ENCODE measurements around the gene RTL1. TPM values are rescaled to one million over a fixed set of nuclear protein-coding genes. Genes with fewer than 3 reads are reported as not detected.

The RTL1 gene
- total RNA-seq, 1 experiment from 2014 or later: not detected

DNA sequence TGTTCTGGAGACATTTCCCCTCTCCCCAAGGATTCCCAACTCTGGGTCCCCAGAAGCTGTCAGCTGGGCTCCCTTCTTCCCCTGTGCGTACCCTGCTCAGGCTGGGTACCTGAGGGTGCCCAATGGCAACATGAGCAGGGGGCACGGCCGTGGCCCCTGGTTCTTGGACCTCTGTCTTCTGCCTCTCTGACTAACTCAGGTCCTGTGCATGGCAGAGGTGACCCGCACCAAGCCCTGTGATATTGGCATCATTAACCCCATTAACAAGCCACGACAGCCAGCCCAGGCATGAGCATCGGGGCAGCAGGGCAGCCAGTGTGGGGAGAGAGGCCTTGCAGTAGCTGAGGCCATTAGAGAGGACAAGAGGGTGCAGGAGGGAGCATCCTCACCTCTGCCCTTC, 28.4 kb downstream of the RTL1 start:
- no peak for DNase-seq
- H3K9me3 ChIP-seq: no peaks in the 10 kb centered on the region
- no peak overlapping the region for H3K4me3 ChIP-seq
- H3K36me3 ChIP-seq: no peaks in the 10 kb centered on the region
- no peaks in the 10 kb centered on the region for H3K27me3 ChIP-seq

DNA sequence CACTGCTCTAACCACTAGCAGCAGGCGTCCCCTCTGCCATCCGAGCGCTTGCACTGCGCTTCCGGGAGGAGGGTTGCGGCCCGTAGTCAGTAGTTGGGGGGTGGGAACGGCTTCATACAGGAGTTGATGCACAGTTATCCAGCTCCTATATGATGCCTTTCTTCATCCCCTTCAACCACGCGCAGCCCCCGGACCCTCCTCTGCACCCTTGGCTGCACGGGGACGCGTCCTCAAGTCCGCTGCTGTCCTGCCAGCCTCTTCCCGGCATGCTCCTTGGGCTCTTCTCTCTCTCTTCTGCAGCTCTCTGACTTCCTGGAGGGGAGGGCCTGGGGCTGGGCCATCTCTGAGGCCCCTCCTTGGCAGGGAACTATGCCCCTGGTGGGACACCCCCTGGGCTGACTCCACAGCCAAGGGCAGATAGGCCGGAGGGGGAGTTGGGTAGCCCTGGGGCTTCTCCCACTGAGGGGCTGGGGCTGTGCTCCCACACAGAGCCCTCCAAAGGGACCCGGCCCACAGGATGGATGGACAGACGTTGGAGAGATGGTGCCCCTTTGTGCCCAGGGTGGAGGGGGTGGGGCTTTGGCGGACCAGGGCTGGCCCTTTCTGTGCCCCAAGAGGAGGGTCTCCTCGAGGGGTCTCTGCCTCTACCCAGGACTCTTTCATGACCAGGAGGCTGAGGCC, 29.0 kb downstream of the RTL1 start:
- Histone ChIP-seq H3K4me3 (no peak overlapping the region), H3K27me3 (no peaks in the 10 kb centered on the region), H3K36me3 (no peaks in the 10 kb centered on the region), H3K9me3 (no peaks in the 10 kb centered on the region)
- no peak for DNase-seq

DNA sequence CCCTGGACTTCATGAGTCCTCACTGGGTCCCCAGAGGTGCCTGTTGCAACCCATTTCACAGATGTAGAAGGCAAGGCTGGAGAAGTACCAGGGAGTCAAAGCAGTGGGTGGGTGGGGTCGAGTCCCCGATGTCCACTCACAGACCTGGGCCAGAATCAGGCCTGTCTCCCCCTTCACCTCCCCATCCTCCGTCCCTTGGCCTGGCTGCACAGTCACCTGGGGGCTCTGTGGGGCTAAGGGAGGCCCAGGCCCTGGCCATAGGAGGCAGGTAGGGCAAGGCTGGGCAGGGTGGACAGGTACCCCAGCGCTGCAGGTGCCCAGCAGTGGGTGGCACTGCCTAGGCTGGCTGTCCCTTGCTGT, 29.5 kb downstream of the RTL1 start:
- Histone ChIP-seq H3K9me3 (no peaks in the 10 kb centered on the region), H3K4me3 (no peak overlapping the region), H3K36me3 (no peaks in the 10 kb centered on the region), H3K27me3 (no peaks in the 10 kb centered on the region)
- no peak for DNase-seq

DNA sequence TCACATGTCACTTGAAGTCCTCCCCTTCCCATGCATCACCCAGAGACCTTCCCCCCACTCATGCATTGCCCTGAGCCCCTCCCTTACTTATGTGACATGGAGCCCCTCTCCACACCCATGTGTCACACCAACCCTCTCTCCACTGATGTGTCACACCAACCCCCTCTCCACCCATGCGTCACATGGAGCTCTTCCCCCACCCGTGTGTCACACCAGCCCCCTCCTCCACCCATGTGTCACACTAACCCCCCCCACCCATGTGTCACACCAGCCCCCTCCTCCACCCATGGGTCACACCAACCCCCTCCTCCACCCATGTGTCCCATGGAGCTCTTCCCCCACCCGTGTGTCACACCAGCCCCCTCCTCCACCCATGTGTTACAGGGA, 30.4 kb downstream of the RTL1 start:
- no peaks in the 10 kb centered on the region for H3K36me3 ChIP-seq
- H3K9me3 ChIP-seq: no peaks in the 10 kb centered on the region
- no peak overlapping the region for H3K4me3 ChIP-seq
- H3K27me3 ChIP-seq: no peaks in the 10 kb centered on the region
- DNase-seq: no peak

DNA sequence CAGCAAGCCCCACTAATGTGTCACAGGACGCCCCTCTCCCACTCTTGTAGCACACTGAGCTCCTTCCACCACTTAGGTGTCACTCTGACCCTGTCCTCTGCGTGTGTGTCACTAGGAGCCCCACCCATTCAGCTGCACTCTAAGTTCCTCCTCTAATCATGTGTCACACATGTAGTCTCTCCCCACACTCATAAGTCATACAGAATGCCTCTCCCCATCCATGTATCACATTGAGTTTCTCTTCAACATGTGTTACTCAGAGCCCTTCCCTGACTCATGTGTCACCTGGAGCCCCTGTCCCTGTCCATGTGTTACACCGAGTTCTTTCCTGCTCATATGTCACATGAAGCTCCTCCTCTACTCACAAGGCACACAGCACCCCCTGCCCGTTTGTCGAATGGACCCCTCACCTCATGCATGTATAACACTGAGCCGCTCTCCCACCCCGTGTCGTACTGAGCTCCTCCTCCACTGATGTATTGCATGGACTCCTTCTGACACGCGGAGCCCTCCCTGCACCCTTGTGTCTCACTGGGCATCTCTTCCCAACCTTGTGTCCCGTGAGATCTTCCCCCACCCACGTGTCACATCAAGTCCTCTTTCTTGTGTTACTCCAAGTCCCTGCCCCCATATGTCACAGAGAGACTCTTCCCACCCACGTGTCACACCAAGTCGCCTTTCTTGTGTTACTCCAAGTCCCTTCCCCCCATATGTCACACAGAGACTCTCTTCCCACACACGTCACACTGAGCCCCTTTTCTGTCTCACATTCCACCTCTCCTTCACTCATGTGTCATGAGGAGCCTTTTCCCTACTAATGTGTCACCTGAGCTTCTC, 31.0 kb downstream of the RTL1 start:
- H3K9me3 ChIP-seq: no peaks in the 10 kb centered on the region
- no peaks in the 10 kb centered on the region for H3K36me3 ChIP-seq
- no peak for DNase-seq
- no peak overlapping the region for H3K4me3 ChIP-seq
- H3K27me3 ChIP-seq: no peaks in the 10 kb centered on the region

DNA sequence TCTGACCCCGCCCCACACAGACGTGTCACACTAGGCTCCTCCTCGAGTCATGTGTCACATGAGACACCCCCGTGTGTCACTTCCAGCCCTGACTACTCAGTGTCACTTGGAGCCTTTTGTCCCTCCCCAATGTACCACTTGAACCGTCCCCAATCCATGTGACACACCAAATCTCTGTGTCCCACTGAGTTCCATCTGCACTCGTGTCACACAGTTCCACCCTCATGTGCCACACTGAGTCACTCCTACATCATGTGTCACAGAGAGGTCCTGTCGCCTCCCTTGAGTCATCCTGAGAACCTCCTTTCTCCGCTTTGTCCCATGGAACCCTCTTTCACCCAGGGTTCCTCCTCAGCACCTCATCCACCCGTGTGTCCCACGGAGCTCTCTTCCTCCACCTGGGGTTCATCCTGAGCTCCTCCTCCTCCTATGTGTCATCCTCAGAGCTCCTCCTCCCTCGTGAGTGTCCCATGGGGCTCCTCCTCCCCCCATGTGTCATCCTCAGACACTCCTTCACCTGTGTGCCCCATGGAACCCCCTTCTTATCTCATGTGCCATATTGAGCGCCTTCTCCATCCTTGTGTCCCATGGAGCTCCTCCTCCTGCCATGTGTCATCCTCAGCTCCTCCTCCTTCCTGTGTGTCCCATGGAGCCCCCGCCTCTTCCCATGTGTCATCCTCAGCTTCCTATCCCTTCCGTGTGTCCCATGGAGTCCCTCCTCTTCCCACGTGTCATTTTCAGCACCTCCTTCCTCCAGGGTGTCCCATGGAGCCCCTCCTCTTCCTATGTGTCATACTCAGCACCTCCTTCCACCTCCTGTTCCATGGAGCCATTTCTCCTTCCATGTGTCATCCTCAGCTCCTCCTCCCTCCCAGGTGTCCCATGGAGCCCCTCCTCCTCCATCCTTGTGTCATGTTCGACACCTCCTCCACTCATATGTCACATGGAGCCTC, 32.0 kb downstream of the RTL1 start:
- DNase-seq: peak; percentile 73
- Histone ChIP-seq H3K4me3 (no peak overlapping the region), H3K9me3 (no peaks in the 10 kb centered on the region), H3K27me3 (no peaks in the 10 kb centered on the region), H3K36me3 (no peaks in the 10 kb centered on the region)

DNA sequence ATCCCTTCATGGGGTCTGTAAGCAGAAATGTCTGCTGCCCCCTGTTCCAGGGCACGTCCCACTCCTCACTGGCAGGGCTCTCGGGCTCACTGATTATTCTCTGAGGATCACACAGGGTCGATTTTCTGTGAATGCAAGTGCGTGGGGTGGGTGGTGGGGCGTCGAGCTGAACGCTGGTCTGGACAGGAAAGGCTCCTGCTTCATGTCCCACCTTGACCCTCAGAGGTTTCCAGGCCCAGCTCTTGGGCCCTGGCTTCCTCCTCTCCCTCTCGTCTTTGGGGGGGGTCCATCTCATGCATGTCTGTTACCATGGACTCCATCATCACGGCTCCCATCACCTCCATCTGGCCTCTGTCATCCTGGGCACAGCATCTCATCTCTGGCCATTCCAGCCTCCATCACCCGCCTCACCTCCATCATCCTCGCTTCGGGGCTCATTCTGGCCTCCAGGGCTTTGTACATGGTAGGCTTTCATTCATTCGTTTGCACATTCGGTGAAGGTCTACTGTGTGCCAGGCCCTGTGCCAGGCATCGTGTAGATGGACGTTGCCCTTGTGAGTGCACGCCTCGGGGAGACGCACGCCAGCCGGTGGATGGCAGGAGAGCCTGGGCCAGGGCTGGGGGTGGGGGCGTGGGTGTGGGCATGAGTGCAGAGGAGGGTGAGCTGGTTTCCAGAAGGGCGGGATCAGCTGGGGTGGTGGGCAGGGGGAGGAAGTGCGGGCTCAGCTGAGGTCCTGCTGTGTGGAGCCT, 34.7 kb downstream of the RTL1 start:
- H3K27me3 ChIP-seq: no peaks in the 10 kb centered on the region
- H3K36me3 ChIP-seq: no peaks in the 10 kb centered on the region
- H3K4me3 ChIP-seq: no peak overlapping the region
- no peaks in the 10 kb centered on the region for H3K9me3 ChIP-seq
- no peak for DNase-seq

DNA sequence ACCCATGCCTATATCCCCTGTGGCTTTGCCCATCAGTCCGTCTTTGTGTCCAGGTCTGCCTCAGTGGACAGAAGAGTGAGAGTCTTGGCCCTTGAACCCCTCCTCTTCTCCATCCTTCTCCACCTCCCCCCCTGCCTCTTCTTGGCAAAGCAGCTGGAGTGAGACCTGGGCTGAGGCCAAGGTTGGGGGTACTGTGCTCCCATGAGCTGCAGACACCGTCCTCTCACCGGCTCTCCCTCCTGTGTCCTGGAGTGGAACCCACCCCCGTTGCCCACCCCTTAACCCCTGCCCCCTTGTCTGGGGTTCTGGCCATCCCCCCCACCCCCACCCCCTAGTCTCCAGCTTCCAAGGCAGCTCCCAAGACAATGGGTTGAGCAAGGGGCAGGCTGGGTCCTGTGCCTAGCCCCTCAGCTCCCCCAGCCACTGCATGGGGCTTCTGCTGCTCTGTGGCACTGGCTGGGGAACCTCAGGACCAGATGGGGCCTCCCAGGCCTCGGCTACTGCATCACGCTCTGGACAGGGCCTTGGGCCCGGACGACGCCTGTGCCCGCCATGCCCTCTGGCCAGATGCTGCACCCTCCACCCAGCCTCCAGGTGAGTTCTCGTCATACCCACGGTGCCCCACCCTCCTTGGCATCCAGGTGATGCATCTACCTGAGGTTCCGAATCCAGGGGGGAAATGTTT, 35.7 kb downstream of the RTL1 start:
- DNase-seq: no peak

DNA sequence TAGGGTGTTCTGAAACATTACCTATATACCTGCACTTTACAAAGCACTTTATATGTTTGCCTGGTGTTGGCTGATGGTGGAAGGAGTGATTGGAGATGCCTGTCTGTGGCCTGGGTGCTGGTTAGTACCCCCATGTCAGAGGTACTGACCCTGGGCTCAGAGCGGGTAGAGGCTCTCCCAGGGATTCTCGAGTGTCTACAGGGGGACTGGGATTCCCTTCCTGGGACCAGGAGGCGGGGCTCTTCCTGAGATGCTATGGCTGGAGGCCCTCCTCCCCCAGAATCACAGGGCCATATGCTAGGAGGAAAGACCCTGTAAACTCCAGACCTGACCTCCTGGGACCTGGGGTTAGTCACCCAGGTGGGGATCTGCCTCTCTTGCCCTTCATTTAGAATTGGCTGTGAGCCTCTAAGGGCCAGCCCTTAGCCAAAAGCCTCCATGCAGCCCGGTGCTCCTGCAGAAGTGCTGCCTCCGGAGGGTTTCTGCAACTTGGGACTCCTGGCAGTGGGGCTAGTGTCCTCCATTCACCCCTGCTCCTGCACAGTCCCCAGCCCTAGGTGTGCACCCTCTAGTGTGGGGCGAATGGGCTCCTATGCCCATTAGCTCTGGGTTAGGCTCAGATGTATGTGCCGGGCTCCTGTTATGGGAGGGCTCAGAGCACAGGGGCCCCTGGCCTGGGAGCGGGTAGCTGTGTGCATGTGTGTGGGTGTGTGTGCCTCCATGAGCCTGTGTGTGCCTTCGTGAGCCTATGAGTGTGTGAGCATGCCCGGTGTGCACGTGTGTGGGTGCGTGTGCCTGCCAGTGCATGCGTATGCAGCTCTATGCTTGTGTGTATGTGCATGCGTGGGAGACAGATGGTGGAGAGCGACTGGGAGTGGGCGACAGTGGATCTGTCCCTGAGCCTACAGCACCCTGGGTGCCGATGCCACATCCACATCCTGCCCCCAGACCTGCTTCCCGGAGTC, 36.6 kb downstream of the RTL1 start:
- no peaks in the 10 kb centered on the region for H3K27me3 ChIP-seq
- no peak overlapping the region for H3K4me3 ChIP-seq
- no peaks in the 10 kb centered on the region for H3K9me3 ChIP-seq
- H3K36me3 ChIP-seq: no peaks in the 10 kb centered on the region
- no peak for DNase-seq

More for the DNA sequence above, 35.7 kb downstream of the RTL1 start:
- Histone ChIP-seq H3K27me3 (no peaks in the 10 kb centered on the region), H3K9me3 (no peaks in the 10 kb centered on the region), H3K36me3 (no peaks in the 10 kb centered on the region), H3K4me3 (no peak overlapping the region)

DNA sequence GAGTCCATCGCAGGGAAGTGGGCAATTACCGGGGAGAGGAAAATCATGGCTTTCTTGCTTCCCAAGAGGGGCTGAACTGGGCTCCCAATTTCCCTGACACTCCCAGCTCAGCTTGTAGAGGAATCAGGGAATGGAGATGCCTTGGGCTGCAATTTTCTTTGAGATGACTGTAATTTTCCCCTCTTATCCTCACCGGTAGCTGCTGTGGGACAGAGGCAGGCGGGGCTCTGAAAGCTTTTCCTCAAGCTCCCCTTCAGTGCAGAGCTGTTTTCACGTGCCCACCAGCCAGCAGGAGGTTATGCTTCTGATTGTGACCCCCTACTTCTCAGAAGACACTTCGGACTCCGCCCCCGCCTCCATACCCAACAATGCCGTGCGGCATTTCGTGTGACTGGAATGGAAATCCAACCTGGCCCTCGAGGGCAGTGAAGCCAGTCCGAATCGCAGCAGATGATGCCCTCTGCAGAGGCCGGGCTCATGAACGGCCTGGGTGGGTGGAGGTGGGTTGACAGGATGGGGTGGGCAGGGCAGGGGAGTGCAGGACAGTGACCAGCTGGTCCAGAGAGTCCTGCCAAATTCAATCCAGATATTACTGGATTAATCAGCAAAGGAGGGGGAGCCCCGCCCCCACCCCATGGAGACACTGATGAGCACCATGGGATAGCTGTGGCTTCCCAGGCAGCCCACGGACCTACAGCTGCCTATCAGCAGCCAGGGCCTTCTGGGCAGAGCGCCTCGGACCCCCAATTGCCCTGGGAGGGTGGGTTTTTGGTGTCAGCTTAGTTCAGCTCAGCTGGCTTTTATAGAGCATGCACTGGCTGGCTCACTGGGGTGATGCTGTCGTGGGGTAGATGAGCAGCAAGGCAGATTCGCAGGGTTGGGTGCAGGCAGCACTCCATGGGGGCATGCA, 37.6 kb downstream of the RTL1 start:
- Histone ChIP-seq H3K4me3 (no peak overlapping the region), H3K9me3 (no peaks in the 10 kb centered on the region), H3K36me3 (no peaks in the 10 kb centered on the region), H3K27me3 (no peaks in the 10 kb centered on the region)
- no peak for DNase-seq

DNA sequence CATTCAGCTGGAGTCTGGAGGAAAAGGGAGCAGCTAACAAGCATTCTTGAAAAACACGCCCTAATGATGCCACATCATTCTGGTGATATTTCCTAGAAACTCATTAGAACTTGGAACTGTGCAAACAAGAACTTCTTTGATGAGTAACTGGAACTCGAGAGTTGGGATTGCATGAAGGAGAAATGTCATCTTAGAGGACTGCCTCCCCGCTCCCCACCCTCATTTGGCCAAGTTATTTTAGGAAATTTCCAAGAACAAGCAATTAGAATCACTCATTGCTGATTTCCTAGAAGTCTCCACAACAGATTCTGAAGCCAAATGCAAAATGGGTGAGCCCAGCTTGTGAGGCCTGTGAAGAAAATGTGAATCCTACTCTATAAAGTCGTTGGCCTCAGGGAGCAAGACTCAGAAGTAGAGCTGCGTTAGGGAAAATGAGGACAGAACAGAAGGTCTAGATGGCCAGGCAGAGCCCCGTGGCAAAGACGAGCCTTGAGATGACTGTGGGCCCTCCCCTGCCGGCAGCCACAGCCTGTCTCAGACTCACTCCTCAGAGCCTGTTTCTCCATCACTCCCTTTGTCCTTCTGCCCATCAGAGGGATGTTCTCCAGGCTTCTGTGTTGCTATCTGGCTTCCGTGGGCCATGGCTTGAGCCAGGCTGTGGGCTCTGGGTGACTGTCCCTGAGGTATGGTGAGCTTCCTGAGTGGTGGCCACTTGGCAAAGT, 38.4 kb downstream of the RTL1 start:
- Histone ChIP-seq H3K27me3 (no peaks in the 10 kb centered on the region), H3K36me3 (no peaks in the 10 kb centered on the region), H3K4me3 (no peak overlapping the region), H3K9me3 (no peaks in the 10 kb centered on the region)
- no peak for DNase-seq

DNA sequence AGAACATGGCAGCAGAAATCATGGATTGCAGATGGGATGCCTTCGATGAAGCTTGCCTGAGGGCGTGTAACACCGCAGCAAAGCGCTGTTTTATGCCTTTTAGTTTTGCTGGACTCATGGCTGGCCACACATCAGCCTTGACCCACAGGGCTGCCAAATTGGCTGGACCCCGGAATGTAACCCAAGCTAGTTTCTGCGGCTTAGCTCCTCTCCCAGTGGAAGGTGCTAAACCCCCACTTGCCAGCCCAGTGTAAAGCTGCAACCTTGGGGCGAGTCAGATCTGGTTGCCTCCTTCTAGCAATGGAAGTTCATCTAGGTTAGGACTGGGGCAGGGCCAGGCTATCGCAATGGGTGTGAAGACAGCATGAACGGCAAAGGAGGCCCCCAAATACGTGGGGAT, 39.3 kb downstream of the RTL1 start:
- Histone ChIP-seq H3K4me3 (no peak overlapping the region), H3K9me3 (no peaks in the 10 kb centered on the region), H3K27me3 (no peaks in the 10 kb centered on the region), H3K36me3 (no peaks in the 10 kb centered on the region)
- DNase-seq: no peak

DNA sequence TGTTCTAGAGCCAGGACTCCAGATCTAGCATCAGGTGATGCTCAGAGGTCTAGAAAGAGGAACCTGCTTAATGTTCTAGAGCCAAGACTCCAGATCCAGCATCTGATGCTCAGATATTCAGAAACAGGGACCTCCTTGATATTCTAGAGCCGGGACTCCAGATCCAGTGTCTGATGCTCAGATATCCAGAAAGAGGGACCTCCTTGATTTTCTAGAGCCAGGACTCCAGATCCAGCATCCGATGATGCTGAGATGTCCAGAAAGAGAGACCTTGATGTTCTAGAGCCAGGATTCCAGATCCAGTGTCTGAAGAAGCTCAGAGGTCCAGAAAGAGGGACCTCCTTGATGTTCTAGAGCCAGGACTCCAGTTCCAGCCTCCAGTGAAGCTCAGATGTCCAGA, 40.7 kb downstream of the RTL1 start:
- no peak for DNase-seq
- Histone ChIP-seq H3K9me3 (no peaks in the 10 kb centered on the region), H3K36me3 (no peaks in the 10 kb centered on the region)

DNA sequence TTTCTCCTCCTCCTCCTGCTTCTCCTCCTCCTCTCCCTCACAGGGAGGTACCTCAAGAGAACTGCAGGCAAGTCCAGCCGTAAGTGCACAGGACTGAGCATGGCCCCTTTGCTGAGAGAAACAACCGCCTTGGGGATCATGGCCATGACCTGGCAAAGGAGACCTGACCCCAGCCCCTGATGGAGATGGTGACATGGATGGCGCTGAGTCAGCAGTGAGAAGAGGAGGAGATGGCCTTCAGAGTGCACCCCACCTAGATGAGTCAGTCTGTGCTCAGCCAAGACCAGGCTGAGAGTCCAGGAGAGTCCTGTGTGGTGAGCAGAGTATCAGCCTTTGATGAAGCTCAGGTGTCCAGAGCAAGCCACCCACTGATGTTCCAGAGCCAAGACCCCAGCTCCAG, 41.2 kb downstream of the RTL1 start:
- Histone ChIP-seq H3K4me3 (no peak overlapping the region), H3K27me3 (no peaks in the 10 kb centered on the region), H3K9me3 (no peaks in the 10 kb centered on the region), H3K36me3 (no peaks in the 10 kb centered on the region)
- peak; percentile 15 for DNase-seq

More for the DNA sequence above, 40.7 kb downstream of the RTL1 start:
- H3K27me3 ChIP-seq: no peaks in the 10 kb centered on the region
- H3K4me3 ChIP-seq: no peak overlapping the region

Measured in MG63 (cell line).